ELR (cell line): ENCODE results near the gene UBE2J2.

Experiments used
- DNase-seq: peaks from one replicate; pipeline ENCODE4 v3.0.0-alpha.2; 2015; ENCODE audit warnings: low read depth

Gene UBE2J2

DNA sequence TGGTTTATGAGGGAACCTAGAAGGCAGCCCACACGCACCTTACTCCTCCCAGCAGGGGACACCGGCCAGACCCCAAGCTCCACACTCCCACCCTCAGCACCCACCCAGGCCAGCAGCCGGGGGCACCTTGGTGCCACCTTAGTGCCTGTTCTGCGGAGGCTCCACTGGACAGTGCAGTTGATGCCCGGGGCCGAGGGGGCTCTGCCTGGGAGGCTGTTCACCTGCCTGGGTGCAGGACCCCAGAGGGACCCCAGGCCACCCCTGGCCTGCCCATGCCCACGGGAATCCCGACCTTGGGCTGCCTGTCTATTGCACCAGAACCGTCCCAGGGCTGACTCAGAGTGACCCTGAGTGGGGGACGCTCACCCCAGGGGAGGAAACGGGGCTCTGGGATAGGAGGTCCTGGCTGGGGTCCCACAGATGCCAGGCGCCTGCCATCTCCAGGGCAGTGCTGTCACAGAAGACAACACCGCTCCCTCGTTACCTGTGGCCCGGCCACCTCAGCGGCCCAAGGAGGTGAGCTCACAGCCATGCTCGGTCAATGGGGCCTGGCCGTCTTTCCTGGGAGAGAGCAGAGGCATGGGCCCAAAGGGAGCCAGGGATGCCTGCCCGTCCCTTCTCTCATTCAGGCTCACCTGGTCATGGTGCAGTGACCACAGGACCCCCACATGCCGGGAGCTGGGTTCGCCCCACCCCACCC is 7.3 kb upstream of the UBE2J2 start:
- no peak for DNase-seq

DNA sequence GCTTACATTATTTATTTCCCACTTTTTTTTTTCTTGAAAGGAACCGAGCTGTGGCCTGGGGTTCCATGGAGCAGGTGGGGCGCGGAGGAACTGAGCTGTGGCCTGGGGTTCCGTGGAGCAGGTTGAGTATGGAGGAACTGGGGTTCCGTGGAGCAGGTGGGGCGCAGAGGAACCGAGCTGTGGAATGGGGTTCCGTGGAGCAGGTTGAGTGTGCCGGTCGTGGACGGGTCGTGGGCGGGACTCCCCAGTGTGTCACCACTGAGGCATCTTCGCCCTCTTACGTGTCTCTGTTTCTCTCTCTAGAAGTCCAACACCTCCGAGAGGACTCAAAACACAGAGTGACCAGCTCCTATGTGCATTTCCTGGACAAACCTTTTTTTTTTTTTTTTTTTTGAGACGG is 5.4 kb upstream of the UBE2J2 start:
- DNase-seq = no peak

DNA sequence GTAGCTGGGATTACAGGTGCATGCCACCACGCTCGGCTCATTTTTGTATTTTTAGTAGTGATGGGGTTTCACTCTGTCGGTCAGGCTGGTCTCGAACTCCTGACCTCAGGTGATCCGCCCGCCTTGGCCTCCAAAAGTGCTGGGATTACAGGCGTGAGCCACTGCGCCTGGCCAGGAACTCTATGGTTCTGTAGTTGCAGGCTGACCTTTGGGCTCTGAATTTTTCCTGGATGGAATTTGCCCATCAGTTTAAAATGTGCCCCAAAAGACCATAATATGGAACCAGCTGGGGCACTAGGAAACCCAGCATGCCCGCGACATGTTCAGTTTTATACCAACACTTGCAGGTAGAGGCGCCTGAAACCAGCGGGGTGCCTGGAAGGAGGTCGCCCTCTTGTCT is 5.0 kb upstream of the UBE2J2 start:
- DNase-seq = no peak

DNA sequence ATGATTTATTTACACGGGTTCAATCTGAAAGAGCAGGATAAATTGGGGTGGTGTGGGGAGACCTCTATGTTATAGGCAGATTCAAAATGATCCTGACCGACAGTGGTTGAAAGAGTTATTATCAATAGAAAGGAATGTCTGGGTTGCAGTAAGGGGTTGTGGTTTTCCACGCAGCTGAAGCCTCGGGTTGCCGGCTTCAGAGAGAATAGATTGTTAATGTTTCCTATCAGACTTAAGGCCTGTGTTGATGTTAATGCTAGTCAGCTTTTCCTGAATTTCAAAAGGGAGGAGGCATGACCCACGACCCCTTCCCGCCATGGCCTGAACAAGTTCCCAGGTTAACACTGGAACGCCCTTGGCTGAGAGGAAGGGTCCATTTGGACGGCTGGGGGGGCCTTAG is 2.2 kb upstream of the UBE2J2 start:
- peak; percentile 30 for DNase-seq

DNA sequence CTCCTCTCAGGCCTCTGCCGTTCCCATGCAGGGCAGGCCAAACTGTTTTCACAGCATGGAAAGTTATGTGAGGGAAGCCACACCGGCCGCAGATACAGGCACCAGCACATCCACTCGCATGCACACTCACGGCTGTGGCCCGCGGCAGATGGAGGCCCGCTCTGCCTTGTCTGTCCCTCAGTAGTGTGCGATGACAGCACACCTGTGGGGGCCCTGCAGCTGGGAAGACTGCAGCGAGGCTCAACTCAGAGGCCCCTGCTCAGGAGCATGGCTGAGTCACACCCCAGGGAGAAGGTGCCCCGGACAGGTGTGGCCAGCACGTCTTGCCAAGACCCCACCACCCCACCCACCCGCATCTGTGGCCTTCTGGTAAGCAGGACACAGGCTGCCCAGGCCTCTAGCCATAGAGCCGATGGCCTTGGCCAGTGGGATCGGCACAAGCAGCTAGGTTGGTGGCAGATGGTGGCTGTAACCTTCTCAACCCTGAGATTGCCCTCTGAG is 1.3 kb upstream of the UBE2J2 start:
- DNase-seq = no peak

DNA sequence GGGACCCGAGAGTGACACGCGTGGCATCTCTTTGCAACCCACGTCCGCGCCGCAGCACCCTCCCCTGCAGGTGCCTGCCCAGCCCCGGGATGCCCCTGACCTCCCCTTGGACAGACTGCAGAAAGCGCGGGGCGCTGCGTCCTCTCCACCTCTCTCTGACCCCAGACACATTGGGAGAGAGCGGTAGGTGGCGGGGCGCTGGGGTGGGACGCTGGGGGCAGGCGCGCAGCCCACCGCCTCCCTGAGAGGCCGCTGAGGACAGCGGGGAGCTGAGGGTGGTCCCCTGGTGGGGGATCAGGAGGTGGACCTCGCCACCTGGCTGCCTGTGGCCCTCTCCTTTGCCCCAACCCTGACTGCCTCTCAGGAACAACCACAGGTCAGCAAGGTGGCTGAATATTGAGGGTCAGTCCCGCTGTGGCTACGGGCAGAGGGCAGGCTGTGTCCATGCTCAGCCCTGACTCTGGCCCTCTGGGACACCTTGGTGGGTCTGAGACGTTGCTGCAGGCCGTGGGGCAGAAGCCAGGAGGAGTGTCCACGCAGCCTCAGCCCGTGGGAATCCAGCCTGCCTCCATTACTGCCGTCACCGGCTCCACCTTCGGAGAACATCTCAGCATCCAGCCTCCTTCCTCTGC is 761 bp upstream of the UBE2J2 start:
- no peak for DNase-seq

DNA sequence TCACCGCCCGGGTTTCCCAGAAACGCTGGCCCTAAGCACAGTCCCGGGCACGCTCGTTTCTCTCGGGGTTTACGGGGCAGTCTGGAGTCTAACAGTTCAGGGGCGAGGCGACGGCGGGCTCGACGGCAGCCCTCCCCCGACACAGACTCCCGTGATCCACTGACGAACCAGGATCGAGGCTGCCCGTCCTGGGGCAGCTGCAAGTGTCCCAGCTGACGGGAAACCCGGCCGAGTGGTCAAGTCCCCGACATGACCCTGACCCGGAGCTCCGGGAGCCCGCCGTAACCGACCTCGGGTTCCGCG is 494 bp downstream of the UBE2J2 start:
- DNase-seq = peak; percentile 24

DNA sequence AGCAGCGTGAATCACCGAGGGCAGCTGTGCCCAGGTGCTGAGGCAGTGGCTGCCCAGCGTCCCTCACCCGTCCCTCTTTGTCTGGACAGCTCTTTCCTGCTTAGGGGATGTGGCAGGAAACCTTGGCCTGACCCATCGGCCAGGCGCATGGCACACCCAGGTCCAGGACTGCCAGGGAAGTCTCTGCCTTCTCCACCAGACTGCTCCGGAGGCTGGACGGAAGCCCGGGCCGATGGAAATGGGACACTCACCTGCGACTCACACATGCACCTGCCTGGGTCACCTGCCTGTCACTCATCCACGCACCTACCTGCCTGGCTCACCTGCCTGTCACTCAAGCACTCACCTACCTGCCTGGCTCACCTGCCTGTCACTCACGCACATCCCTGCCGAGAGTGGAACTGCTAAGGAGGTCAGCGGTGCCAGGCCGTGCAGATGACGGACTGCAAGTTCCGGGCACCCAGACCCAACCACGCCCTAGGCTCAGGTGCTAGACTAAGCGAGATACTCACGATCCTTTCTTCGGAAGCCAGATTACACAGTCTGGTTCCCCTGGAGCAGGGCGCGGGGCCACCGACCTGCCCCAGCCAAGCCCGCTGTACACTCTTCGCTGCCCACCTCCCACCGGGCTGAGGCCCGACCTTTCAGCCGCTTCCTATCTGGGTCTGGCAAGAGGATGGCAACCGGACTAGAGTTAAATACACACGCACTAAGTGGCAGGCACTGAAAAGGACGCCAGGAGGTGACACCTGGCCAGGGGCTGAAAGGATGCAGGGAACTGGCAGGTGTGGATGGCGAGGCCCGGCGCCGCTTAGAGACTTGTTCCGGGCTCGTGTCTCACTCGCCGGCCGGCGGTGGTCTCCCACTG is 1.1 kb downstream of the UBE2J2 start:
- DNase-seq = peak; percentile 30

DNA sequence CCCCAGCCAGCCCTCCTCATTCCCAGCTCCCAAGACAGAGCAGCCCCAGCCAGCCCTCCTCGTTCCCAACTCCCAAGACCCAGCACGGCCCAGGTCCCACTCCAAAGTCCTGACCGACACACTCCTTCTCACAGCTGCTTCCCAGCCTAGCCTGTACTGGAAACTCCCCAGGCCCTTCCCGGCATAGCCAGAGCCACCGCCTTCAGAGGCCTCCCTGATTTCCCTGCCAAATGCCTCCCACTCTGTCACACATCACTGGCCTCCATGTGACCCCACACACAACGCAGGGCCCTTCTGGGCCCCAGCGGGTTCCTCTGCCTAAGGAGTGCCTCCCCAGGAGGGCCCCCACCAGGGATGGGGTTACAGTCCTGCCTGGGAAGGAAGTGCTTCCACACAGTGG is 2.8 kb downstream of the UBE2J2 start:
- no peak for DNase-seq

DNA sequence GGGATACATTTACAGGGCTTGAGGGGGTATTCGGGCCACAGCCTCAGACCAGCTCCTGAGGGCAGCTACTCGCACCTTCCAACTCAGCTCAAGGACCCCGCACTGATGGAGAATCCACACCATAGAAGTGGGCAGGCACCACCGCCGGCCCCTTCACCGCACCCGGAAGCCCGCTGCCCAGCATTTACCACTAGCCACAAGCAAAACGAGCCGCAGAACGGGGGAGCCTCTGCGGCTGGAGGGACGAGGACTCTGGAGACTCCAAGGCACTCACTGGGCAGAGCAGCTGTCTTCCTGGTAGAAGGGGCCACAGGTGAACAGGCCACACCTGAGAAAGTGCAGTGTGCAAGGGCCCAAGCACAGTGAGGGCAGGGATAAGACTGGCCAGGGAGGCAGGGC is 5.4 kb downstream of the UBE2J2 start:
- DNase-seq = no peak

DNA sequence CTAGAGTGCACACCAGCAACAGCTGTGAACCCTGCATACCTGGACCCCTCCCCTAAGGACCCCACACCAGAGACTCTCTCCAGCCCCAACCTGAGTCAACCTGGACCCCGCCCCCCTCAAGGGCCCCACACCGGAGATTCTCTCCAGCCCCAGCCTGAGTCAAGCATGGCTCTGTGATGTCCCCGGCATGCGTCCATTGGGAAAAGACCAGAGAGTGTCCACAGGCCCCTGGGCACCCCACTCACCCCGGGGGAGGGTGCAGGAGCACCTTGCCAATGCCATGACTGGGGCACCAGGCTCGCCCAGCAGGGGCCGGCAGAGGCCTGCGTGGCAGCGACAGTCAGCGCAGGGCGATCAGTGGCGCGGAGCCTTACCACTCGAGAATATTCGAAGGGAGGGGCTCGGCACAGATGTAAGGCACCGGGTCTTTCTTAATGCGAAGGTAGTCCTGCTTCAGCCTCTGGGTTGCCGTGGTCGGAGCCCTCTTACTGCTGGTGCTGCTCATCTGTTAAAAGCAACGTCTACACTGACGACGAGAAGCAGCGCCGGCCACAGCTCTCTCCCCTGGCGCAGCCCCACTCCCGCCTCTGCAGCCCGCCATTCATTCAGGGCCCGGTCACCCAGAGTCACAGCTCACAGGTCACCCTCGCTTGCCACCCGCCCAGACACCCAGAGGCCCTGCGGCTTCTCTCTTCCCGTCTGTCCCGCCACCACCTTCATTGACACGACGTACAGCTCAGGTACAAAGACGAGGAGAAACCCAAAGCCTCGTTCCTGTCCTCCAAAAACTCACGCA is 6.0 kb downstream of the UBE2J2 start:
- no peak for DNase-seq

DNA sequence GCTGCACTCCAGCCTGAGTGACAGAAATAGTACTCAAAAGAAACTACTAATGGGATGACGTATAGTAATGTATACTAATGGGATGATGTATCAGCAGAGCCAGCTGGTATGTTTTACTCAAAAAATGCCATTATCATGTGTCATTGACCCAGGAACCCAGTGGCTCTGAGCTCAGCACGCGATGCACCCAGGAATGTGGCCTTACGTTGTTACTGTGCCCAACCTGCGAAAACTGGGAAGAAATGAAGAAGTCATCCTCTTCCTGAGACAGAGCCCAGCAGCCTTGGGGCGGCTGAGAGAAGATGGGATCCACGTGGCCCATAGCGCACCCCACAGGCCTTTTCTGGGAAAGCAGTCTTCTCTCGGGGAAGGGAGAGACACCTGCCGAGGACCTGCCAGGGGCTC is 8.8 kb downstream of the UBE2J2 start:
- peak; percentile 100 for DNase-seq

DNA sequence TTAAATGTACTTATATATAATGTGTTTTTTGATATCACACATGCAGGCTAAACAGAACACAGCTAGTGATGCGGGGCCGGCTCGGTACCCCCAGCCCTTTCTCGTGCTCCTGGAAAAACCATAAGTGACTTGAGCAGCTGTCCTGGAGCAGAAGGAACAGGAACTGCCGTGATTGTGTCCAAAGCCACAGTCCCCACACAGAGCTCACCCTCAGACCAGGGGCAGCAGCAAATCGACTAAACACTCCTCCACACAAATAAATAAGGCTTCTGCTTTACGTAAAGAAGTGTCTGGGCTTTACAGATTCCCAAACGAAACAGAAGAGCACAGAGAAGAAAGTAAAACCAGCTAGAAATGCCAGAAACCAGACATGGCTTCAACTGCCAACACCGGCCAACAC is 9.6 kb downstream of the UBE2J2 start:
- no peak for DNase-seq

DNA sequence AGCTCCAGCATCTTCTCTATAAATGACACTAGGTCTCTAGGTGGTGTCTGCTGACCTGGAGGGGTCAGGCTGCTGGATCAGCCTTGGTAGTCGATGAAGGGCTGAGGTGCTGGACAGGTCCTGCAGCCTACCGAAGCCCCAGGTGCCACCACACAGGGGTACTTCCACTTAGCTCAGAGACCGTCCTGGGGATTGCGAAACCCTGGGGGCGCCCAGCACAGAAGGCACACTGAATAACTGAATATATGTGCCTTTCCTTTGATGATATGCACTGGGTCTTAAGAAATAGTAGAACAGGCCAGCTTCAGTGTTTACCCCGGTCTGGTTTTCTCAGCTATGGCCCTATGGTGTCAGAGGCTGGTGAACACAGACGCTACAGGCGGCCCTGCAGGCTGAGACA is 10.9 kb downstream of the UBE2J2 start:
- no peak for DNase-seq

DNA sequence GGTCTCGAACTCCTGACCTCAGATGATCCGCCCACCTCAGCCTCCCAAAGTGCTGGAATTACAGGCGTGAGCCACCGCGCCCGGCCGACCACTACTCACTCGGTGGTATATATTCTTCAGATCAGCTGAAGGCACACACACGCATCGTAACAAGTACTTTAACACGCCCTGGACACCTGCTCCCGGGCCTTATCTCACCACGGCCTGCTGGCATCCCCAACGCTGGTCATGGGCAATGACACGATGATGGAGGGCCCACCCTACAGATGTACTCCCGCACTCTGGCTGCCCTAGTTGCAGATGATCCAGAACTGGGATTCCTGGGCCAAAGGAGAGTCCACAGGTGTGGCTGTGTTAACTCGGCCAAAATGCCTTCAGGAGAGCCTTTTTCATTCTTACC is 11.6 kb downstream of the UBE2J2 start:
- no peak for DNase-seq

DNA sequence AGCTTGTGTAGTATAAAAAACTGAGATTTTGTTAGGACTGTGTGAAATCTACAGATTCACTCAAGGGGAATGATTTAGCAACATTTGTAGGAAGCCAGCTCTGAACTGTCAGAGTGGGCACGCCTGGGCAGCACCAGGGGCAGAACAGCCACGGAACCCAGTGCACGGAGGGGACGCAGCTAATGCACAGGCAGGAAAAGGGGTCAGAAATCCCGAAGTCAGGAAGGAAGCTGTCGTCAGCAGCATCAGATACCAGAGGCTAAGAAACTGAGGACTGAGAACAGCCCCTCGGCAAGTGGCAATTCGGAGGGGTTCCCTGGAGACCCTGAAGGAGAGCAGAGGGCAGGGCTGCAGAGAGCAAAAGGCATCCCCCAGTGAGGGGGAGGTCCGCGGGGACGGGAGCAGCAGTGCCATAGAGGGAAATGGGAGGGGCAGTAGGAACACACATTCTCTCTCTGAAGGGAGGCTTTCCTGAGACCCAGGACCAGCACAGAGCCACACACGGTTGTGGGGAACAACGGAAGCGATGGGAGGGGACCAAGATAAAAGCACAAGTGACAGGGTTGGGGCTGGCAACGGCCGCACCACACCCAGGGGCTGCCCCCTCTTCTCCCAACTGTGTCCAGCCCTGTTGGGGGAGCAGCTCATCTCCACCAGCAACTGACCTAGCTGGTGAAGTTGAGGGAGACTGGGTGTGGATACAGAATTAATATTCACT is 12.7 kb downstream of the UBE2J2 start:
- no peak for DNase-seq

DNA sequence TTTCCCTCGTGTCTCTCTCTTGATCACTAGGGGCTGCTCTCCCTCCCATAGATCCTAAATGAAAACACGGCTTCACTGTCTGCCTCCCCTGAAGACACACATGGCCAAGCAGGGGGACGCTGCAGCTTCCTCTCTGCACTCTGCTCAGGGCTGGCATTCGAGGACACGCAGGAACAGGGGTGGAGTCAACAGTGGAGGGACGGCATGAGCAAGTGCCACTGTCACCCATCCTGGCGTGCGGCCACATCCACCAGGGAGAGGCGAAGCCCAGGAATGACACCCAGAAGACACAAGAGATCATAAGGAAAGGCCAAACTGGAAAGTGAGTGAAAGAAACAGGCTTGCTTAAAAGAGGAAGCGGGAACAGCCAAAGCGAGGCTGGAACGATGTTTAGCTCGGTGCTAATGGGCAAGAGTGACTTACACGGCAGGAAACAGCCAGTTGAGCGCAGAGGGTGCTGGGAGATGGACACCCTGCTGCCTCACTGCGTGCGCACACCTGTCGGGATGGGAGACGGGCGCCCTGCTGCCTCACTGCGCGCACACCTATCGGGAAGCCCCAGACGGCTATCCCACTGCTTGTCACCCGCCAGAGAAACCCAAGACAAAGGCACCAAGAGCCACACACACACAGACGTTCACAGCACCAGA is 13.6 kb downstream of the UBE2J2 start:
- DNase-seq = no peak

DNA sequence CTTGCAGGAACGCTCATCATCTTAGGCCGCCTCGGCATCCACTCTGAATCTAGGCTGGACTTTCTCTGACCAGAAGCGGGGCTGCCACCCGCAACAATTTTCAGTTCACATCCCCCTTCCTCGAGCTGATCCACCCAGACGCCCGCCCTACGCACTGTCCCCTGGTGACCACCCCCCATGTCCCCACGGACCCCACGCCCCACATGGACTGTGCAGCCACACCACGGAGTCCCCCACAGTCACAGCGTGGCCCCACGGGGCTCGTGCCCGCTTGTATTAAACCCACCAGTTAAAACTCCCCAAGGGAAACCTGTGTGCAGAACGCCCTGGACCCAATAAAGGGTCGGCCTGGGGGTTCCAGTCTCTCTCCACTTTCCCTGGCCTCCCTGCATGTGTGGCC is 14.1 kb downstream of the UBE2J2 start:
- DNase-seq = no peak

DNA sequence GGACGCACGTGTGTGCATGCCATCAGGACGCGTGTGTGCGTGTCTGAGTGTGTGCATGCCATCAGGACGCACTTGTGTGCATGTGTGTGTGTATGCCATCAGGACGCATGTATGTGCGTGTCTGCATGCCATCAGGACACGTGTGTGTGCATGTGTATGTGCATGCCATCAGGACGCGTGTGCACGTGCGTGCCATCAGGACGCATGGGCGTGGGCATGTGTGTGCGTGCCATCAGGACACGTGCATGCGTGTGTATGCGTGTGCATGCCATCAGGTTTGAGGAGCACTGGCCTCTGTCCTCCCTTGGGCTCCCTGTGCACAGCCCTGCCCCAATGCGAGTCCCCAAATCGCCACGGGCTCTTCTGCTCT is 14.6 kb downstream of the UBE2J2 start:
- DNase-seq = no peak

DNA sequence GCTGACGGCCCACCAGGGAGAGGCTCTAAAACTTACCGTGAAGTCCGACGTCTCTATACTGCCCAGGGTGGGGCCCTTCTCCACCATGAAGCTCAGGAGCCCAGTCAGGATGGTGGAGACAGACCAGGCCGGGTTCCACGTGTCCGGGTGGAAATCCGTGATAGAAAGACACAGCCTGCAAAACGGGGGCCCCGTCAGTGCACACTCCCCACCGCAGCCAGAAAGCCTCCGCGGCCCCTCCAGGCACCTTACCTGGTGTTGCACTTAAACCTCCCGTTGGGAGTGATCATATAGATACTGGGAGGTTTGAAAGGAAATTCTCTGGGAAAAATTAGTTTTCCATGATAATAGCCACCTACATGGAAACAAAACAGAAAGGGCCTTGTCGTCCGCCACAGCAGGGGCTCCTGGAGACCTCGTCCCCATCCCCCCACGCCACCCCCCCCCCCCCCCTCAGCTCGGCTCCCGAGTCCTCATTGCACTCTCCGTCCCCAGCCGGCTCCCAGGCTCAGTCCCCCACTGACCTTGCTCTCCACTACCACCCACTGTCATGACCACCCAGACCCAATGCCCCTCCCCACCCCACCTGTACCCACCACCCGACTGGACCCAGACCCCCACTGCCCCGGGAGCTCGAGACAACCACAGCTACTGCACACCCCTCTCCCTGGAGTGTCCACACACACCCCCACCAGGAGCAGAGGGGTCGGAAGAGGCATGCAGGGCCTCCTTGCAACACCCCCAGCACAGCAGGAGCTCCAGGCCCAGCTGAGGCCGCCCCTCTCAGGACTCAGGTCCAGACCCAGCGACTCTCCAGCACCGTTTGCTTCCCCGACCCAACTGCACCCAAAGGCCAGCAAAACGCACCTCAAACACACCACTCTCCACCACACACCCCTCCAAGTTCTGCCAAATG is 16.4 kb downstream of the UBE2J2 start:
- DNase-seq = no peak
